Measurements from ENCODE around the gene ACBD4.

- TF ChIP-seq ZNF280D (CRISPR knock-in tag; IDR thresholded peaks at IDR 0.05) = no peak
- no peak for TF ChIP-seq NCOA1 (CRISPR knock-in tag; IDR thresholded peaks at IDR 0.05)
- TF ChIP-seq UBTF (CRISPR knock-in tag; IDR thresholded peaks at IDR 0.05) = peak; percentile 65
- TF ChIP-seq, protein P1, sequence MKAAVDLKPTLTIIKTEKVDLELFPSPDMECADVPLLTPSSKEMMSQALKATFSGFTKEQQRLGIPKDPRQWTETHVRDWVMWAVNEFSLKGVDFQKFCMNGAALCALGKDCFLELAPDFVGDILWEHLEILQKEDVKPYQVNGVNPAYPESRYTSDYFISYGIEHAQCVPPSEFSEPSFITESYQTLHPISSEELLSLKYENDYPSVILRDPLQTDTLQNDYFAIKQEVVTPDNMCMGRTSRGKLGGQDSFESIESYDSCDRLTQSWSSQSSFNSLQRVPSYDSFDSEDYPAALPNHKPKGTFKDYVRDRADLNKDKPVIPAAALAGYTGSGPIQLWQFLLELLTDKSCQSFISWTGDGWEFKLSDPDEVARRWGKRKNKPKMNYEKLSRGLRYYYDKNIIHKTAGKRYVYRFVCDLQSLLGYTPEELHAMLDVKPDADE (CRISPR knock-in tag; IDR thresholded peaks at IDR 0.05) = no peak
- TF ChIP-seq MAFK (conservative IDR thresholded peaks at IDR 0.05 in 1 of 2, IDR thresholded peaks at IDR 0.05 in 1 of 2; ENCODE audit: low read length in 2 of 2) = no peak
- peak; percentile 20; the same call in 1 of the 2 replicates for TF ChIP-seq CTCF (CRISPR knock-in tag; IDR thresholded peaks at IDR 0.05)
Measured at GRCh38 chr17:45127548-45128300, 7.8 kb upstream of the ACBD4 start.
